NCI-H1048 (cell line): Measurements from ENCODE around the gene RDH12.
"Not testable (repeated sequence)": the region's sequence is repeated elsewhere in the genome, so short reads cannot be mapped to it uniquely, and the experiment has no call there.

ENCODE experiments used
- DNase-seq: peaks from one replicate; lab custom pipeline; 2025; lab: John Stamatoyannopoulos, UW

RDH12 gene

GRCh38 chr14:67701492-67701891, at the start of gene RDH12:
RDH12 (plus strand) TSS chr14:67701886; CDS start chr14:67722643, 20,757 bp downstream.
- DNase-seq, result not testable (repeated sequence)

- no peak for DNase-seq
Measured at GRCh38 chr14:67652189-67652588, 49.5 kb upstream of the RDH12 start.

GRCh38 chr14:67653651-67654280, 47.9 kb upstream of the RDH12 start:
- DNase-seq, result no peak

- no peak for DNase-seq
Measured at GRCh38 chr14:67663633-67664032, 38.1 kb upstream of the RDH12 start.

- DNase-seq, result no peak
Measured at GRCh38 chr14:67665868-67666267, 35.8 kb upstream of the RDH12 start.

GRCh38 chr14:67666750-67667449, 34.8 kb upstream of the RDH12 start:
- no peak for DNase-seq

- peak; percentile 57 for DNase-seq
Measured at GRCh38 chr14:67668559-67668958, 33.1 kb upstream of the RDH12 start.

GRCh38 chr14:67673451-67673850, 28.2 kb upstream of the RDH12 start:
- DNase-seq, result no peak

GRCh38 chr14:67674139-67674479, 27.6 kb upstream of the RDH12 start:
- peak; percentile 25 for DNase-seq

- DNase-seq, result peak; percentile 66
Measured at GRCh38 chr14:67674480-67675218, 27.0 kb upstream of the RDH12 start, which contains the start of gene VTI1B. VTI1B (minus strand) TSS chr14:67674632; CDS start chr14:67674489, 143 bp downstream.

GRCh38 chr14:67675219-67675582, 26.5 kb upstream of the RDH12 start:
- no peak for DNase-seq

GRCh38 chr14:67679006-67679405, 22.7 kb upstream of the RDH12 start:
- no peak for DNase-seq

- DNase-seq, result no peak
Measured at GRCh38 chr14:67680121-67680602, 21.5 kb upstream of the RDH12 start.

- DNase-seq, result no peak
Measured at GRCh38 chr14:67680941-67681340, 20.7 kb upstream of the RDH12 start.

- no peak for DNase-seq
Measured at GRCh38 chr14:67683842-67684241, 17.8 kb upstream of the RDH12 start.

GRCh38 chr14:67690011-67690410, 11.7 kb upstream of the RDH12 start:
- DNase-seq, result no peak

- DNase-seq, result peak; percentile 72
Measured at GRCh38 chr14:67694791-67695393, 6.8 kb upstream of the RDH12 start.

- DNase-seq, result peak; percentile 72
Measured at GRCh38 chr14:67695394-67695949, 6.2 kb upstream of the RDH12 start, which contains the start of gene RDH11. RDH11 (minus strand) TSS chr14:67695764; CDS start chr14:67695703, 61 bp downstream.

- no peak for DNase-seq
Measured at GRCh38 chr14:67697006-67697405, 4.7 kb upstream of the RDH12 start.

GRCh38 chr14:67698179-67698578, 3.5 kb upstream of the RDH12 start:
- no peak for DNase-seq

- DNase-seq, result no peak
Measured at GRCh38 chr14:67703997-67704396, 2.3 kb downstream of the RDH12 start.

GRCh38 chr14:67704484-67705089, 2.9 kb downstream of the RDH12 start:
- peak; percentile 8 for DNase-seq
